Subcutaneous adipose tissue (tissue), 4 donors: Measurements from ENCODE around the gene CHID1. TPM values are rescaled to one million over a fixed set of nuclear protein-coding genes. Genes with fewer than 3 reads are reported as not detected.

ENCODE experiments used
- CTCF ChIP-seq: fragments of 450-650 bp; IDR thresholded peaks from one replicate; pipeline ENCODE4 v1.5.1; 2016; ENCODE audit warnings: low read depth, mild to moderate bottlenecking, control low read depth, antibody characterized with exemption, moderate library complexity
- total RNA-seq, 4 donors: library from RNA; depleted of rRNA; stranded (reverse); fragments of >200 nt; gene quantifications; one replicate each; pipeline ENCODE4 v1.1.0, GENCODE V29; 2016

CHID1 gene
- 100 to 1,000 TPM in 1 of 4 donors, 10 to 100 TPM in 3; 28.4 to 107 (median 76.0) TPM for total RNA-seq

- no peak for TF ChIP-seq CTCF
Measured at GRCh38 chr11:910589-911030, at the start of gene CHID1. TSS of gene CHID1 (minus strand) at chr11:910810. CDS start at chr11:904816, 5,994 bp downstream.

DNA sequence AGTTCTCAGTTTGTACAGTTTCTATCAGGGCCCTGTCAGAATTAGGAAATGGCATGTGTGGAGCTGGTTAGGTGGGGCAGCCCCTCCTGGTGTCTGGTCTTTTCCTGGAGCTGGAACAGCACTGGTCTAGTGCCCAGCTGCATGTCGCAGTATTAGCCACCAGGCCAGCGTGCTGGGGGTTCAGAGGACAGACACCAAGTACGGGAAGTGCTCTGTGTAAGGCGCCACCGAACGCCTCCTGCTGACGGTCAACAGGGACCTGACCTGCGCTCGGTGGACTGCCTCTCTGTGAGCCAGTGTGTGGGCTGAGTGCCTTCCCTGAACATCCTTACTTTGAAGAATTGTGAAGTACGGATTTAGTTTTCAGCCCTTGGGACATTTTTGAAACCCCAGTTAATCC is 49.0 kb upstream of the CHID1 start:
- TF ChIP-seq CTCF: no peak

GRCh38 chr11:959027-959426 is 48.4 kb upstream of the CHID1 start:
- TF ChIP-seq CTCF: no peak

- no peak for TF ChIP-seq CTCF
Measured at GRCh38 chr11:958101-958500, 47.5 kb upstream of the CHID1 start.

DNA sequence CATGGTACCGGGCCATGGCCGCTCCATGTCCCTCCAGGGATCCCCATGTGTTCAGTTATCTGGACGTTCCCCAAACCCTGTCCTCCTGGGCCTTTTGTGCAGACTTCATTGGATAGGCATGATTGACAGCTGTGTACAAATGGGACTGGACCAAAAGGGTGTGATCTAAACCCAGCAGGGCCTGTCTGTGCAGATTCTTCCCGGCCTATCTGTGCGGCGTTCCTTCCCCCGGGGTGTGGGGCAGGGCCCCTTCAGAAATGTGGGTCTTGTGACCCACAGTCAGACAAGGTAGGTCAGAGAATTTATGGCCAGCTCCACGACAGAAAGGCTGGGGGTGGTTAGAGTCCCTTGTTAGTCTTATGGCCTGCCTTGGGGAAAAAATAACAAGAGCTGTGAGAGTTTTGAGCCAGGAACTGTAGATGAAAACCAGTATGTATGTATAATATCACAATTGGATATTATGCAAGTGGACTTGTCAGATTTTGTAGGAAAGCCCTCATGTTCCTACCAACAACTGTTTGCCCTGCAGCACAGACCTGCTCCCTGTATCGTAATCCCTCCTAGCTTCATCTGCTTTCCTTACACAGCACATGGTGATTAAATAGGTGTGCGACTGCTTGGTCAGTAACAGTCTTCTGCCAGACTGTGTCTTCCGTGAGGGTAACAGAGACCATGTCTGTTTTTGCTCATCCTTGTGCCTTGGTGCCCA is 46.8 kb upstream of the CHID1 start:
- no peak for TF ChIP-seq CTCF

DNA sequence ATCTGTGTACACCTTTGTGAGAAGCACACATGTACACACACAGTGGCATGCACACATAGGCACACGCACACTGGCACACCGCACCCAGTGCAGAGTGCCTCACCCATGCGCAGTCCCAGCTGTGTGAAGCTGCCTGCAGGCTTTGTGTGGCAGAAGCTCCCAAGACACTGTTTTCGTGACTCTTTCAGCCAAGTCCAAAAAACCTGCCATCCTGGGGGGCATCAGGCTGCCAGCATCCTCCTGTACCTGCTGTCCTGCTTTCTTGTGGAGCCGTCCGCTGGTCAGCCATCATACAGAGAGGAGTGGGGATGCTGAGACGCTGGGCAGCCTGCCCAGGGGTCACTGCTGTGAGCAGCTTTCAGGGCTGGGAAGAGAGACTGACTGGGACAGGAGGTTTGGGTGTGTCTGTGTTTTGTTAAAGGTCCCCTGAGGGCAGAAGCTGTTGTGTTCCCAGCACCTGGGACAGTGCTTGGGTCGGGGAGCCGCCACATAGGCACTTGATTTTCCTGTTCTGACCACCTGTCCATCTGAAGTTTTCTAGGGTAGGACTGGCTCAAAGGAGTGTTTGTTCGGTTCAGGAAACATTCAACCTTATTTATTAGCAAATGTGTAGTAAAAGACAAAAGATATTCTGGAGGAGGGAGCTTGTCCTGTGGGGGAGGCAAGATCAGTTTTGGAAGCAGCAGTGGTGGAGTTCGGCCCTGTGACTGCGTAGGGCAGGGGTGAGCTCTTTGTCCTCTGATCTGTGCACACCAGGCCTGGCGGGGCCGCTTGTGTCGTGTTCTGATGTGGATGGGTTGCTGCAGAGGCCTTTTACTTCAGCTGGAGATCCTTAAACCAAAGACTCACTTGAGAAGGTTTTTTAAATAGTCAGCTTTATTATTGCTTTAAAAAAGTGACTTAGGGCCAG is 44.8 kb upstream of the CHID1 start:
- TF ChIP-seq CTCF: no peak
